Tibial nerve (tissue), 4 donors: ENCODE data around the gene PCDHA8. TPM values are rescaled to one million over a fixed set of nuclear protein-coding genes. Genes with fewer than 3 reads are reported as not detected.

Experiments
- total RNA-seq, 4 donors: library from RNA; depleted of rRNA; stranded (reverse); fragments of >200 nt; gene quantifications; one replicate each; pipeline ENCODE4 v1.1.0, GENCODE V29; 2016

The PCDHA8 gene
- total RNA-seq, 4 donors from 2014 or later, result 0.63 to 2.0 (median 0.84) TPM

Other genes with a start within 250 kb of the PCDHA8 start
- 10 to 100 TPM; 54.6 to 81.0 (median 77.0) TPM for gene CD14, start 208.0 kb upstream of the PCDHA8 start, total RNA-seq
- gene TMCO6, start 201.7 kb upstream of the PCDHA8 start, total RNA-seq, result 100 to 1,000 TPM in 1 of 4 donors, 10 to 100 TPM in 3; 72.8 to 129 (median 93.0) TPM
- 10 to 100 TPM; 52.2 to 80.6 (median 64.3) TPM for gene NDUFA2, start 193.6 kb upstream of the PCDHA8 start, total RNA-seq
- 100 to 1,000 TPM in 2 of 4 donors, 10 to 100 TPM in 2; 91.6 to 142 (median 108) TPM for gene IK, start 193.4 kb upstream of the PCDHA8 start, total RNA-seq
- gene WDR55, start 176.3 kb upstream of the PCDHA8 start, total RNA-seq, result 10 to 100 TPM; 15.1 to 33.0 (median 21.1) TPM
- gene DND1, start 167.6 kb upstream of the PCDHA8 start, total RNA-seq, result 1 to 10 TPM; 1.3 to 6.1 (median 2.0) TPM
- gene HARS1, start 149.8 kb upstream of the PCDHA8 start, total RNA-seq, result 10 to 100 TPM; 45.4 to 63.9 (median 48.6) TPM
- gene HARS2, start 149.7 kb upstream of the PCDHA8 start, total RNA-seq, result 10 to 100 TPM; 33.9 to 41.2 (median 35.1) TPM
- 10 to 100 TPM; 25.5 to 43.1 (median 33.6) TPM for gene ZMAT2, start 140.7 kb upstream of the PCDHA8 start, total RNA-seq
- gene PCDHA1, start 55.0 kb upstream of the PCDHA8 start, total RNA-seq, result not detected
- under 1 TPM in 1 of 4 donors, not detected in 3; 0.21 TPM for gene PCDHA2, start 46.3 kb upstream of the PCDHA8 start, total RNA-seq
- gene PCDHA3, start 40.1 kb upstream of the PCDHA8 start, total RNA-seq, result 1 to 10 TPM in 1 of 4 donors, under 1 TPM in 3; 0.84 to 3.5 (median 0.94) TPM
- gene PCDHA4, start 34.1 kb upstream of the PCDHA8 start, total RNA-seq, result 1 to 10 TPM; 1.6 to 5.7 (median 2.0) TPM
- 1 to 10 TPM in 1 of 4 donors, under 1 TPM in 3; 0.39 to 2.7 (median 0.54) TPM for gene PCDHA5, start 19.6 kb upstream of the PCDHA8 start, total RNA-seq
- gene PCDHA6, start 13.2 kb upstream of the PCDHA8 start, total RNA-seq, result 1 to 10 TPM; 1.3 to 1.9 (median 1.4) TPM
- 1 to 10 TPM; 1.2 to 2.9 (median 1.7) TPM for gene PCDHA7, start 6.9 kb upstream of the PCDHA8 start, total RNA-seq
- 1 to 10 TPM in 1 of 4 donors, under 1 TPM in 3; 0.39 to 1.8 (median 0.64) TPM for gene PCDHA9, start 7.2 kb downstream of the PCDHA8 start, total RNA-seq
- gene PCDHA10, start 14.7 kb downstream of the PCDHA8 start, total RNA-seq, result 1 to 10 TPM in 3 of 4 donors, under 1 TPM in 1; 0.78 to 4.4 (median 2.4) TPM
- gene PCDHA11, start 27.8 kb downstream of the PCDHA8 start, total RNA-seq, result 1 to 10 TPM in 1 of 4 donors, under 1 TPM in 3; 0.60 to 1.3 (median 0.91) TPM
- 10 to 100 TPM in 1 of 4 donors, 1 to 10 TPM in 3; 3.3 to 10.5 (median 6.7) TPM for gene PCDHA12, start 34.1 kb downstream of the PCDHA8 start, total RNA-seq
- gene PCDHA13, start 40.9 kb downstream of the PCDHA8 start, total RNA-seq, result 1 to 10 TPM in 3 of 4 donors, under 1 TPM in 1; 0.66 to 3.0 (median 1.7) TPM
- gene PCDHAC1, start 85.1 kb downstream of the PCDHA8 start, total RNA-seq, result 1 to 10 TPM; 1.2 to 3.3 (median 2.7) TPM
- gene PCDHAC2, start 125.3 kb downstream of the PCDHA8 start, total RNA-seq, result 1 to 10 TPM in 3 of 4 donors, under 1 TPM in 1; 0.78 to 4.2 (median 2.5) TPM
- gene PCDHB1, start 210.2 kb downstream of the PCDHA8 start, total RNA-seq, result under 1 TPM in 1 of 4 donors, not detected in 3; 0.21 TPM